Caco-2 (cell line): ENCODE data around the gene IDI2. TPM values are rescaled to one million over a fixed set of nuclear protein-coding genes. Genes with fewer than 3 reads are reported as not detected.

Source experiments
- BruUV-seq: library from RNA; stranded (reverse); fragments of 400-500 nt; replicated peaks from 2 replicates; lab custom pipeline; 2021; lab: Mats Ljungman, UMichigan
- CTCF ChIA-PET: fragments of 300-600 bp; sonication (Branson Sonifier 250); formaldehyde crosslinking; loops from one replicate; lab custom pipeline; 2022; ENCODE audit warnings: antibody characterized with exemption; lab: Charles Lee
- POLR2A ChIA-PET: fragments of 300-600 bp; sonication (Branson Sonifier 250); formaldehyde crosslinking; loops from one replicate; lab custom pipeline; 2022; ENCODE audit warnings: antibody characterized with exemption; lab: Charles Lee
- DNase-seq, 2 experiments: peaks; one replicate each; pipeline versions ENCODE4 v3.0.0 to v3.0.0-alpha.2; 2020 to 2022
- H3K27me3 ChIP-seq: replicated peaks from 2 replicates; pipeline ENCODE4 v1.6.0; 2011; ENCODE audit warnings: low read length; ENCODE audit not compliant: control insufficient read depth, insufficient read depth
- H3K36me3 ChIP-seq: 2 replicates; pipeline ENCODE4 v1.5.1; 2011; ENCODE audit warnings: low read length; ENCODE audit not compliant: control insufficient read depth, insufficient read depth
- H3K4me1 ChIP-seq: fragments of 250-450 bp; sonication (Bioruptor Pico); 2 replicates; pipeline ENCODE4 v1.5.1; 2020; ENCODE audit warnings: mild to moderate bottlenecking
- H3K4me3 ChIP-seq: 2 replicates; pipeline ENCODE4 v1.5.1; 2011; ENCODE audit warnings: low read depth, mild to moderate bottlenecking, control low read depth, low read length
- H3K9me3 ChIP-seq: fragments of 250-450 bp; sonication (Bioruptor Pico); 2 replicates; pipeline ENCODE4 v1.5.1; 2020; ENCODE audit warnings: mild to moderate bottlenecking, moderate library complexity
- H3K27ac Mint-ChIP-seq: one replicate; pipeline ENCODE4 v1.8.0; 2022; ENCODE audit warnings: mixed read lengths; ENCODE audit not compliant: unreplicated experiment
- H3K27me3 Mint-ChIP-seq: one replicate; pipeline ENCODE4 v1.8.0; 2022; ENCODE audit warnings: mixed read lengths; ENCODE audit not compliant: insufficient read depth, unreplicated experiment
- H3K36me3 Mint-ChIP-seq: one replicate; pipeline ENCODE4 v1.8.0; 2022; ENCODE audit warnings: mild to moderate bottlenecking, mixed read lengths; ENCODE audit not compliant: insufficient read depth, unreplicated experiment
- H3K4me1 Mint-ChIP-seq: one replicate; pipeline ENCODE4 v1.8.0; 2022; ENCODE audit warnings: low read depth, mixed read lengths; ENCODE audit not compliant: unreplicated experiment
- H3K4me3 Mint-ChIP-seq: one replicate; pipeline ENCODE4 v1.8.0; 2022; ENCODE audit warnings: mild to moderate bottlenecking, moderate library complexity, mixed read lengths; ENCODE audit not compliant: unreplicated experiment
- H3K9me3 Mint-ChIP-seq: one replicate; pipeline ENCODE4 v1.8.0; 2022; ENCODE audit warnings: mixed read lengths; ENCODE audit not compliant: unreplicated experiment
- CTCF ChIP-seq, 2 experiments: fragments of 200-600 bp in 1 of 2; IDR thresholded peaks; 1 replicate in 1 of 2; 2 replicates in 1 of 2; pipeline versions ENCODE4 v1.5.1 to v1.8.0; 2011 to 2022; ENCODE audit warnings: antibody characterized with exemption in 1 of 2, control low read depth in 1 of 2, inconsistent platforms in 1 of 2, low read depth in 1 of 2, low read length in 1 of 2, mild to moderate bottlenecking in 1 of 2, moderate library complexity in 1 of 2; ENCODE audit not compliant: insufficient read depth in 1 of 2, severe bottlenecking in 1 of 2, unreplicated experiment in 1 of 2
- intact Hi-C: fragments of 100-400 bp; cut with micrococcal nuclease; formaldehyde crosslinking; loops from one replicate; pipeline ENCODE4 v1.10.0; 2022; ENCODE audit not compliant: unreplicated experiment
- total RNA-seq: library from RNA; stranded (reverse); gene quantifications from 2 replicates; pipeline ENCODE4 v1.2.3, GENCODE V29; 2022

The IDI2 gene
- total RNA-seq, 1 experiment from 2014 or later, result not detected

GRCh38 chr10:969473-970150, 56.0 kb downstream of the IDI2 start:
- Mint-ChIP-seq H3K27ac (peak overlapping the region; percentile 89), H3K9me3 (no peaks in the 10 kb centered on the region), H3K27me3 (no peaks in the 10 kb centered on the region), H3K36me3 (peaks cover 42% of the 10 kb centered on the region), H3K4me1 (peaks cover 66% of the 10 kb centered on the region), H3K4me3 (peak overlapping the region; percentile 69)
- no peaks in the 10 kb centered on the region for H3K9me3 ChIP-seq
- ChIA-PET CTCF (interaction anchor here (0.7 to 1.7 kb wide), 4 partner anchors 16 to 38 kb away, joined by 3 to 9 read pairs (median 7); partner anchors contain the start of genes GTPBP4 and LARP4B), POLR2A (interaction anchor here (0.8 to 4.0 kb wide), 4 partner anchors 12 to 79 kb away, joined by 4 to 123 read pairs (median 20); partner anchors contain the start of genes GTPBP4, IDI1 and LARP4B)
- DNase-seq, result peak; percentile 74 to 79
- no peak for TF ChIP-seq CTCF (IDR thresholded peaks at IDR 0.05; ENCODE audit: insufficient read depth in 1 of 2, low read depth in 1 of 2, low read length in 1 of 2, severe bottlenecking in 1 of 2, unreplicated experiment in 1 of 2)
- intact Hi-C loops, result loop anchor here (1.0 kb wide), 2 partner anchors 15 to 38 kb away; partner anchors contain the start of gene LARP4B
- H3K36me3 ChIP-seq, result no peaks in the 10 kb centered on the region
- TSS peak; percentile 64 for BruUV-seq
- H3K4me1 ChIP-seq, result peaks cover 61% of the 10 kb centered on the region
- H3K4me3 ChIP-seq, result no peak overlapping the region
- no peaks in the 10 kb centered on the region for H3K27me3 ChIP-seq

Other genes starting within 250 kb of the IDI2 start
- gene LARP4B, start 94.2 kb downstream of the IDI2 start, total RNA-seq, result 230 and 235 TPM in 2 replicates
- gene GTPBP4, start 37.4 kb downstream of the IDI2 start, total RNA-seq, result 175 and 202 TPM in 2 replicates
- gene IDI1, start 23.3 kb upstream of the IDI2 start, total RNA-seq, result 121 and 133 TPM in 2 replicates
- gene WDR37, start 30.5 kb upstream of the IDI2 start, total RNA-seq, result 20.6 and 22.9 TPM in 2 replicates